H1 (cell line): ENCODE results near the gene MYL3. TPM values are rescaled to one million over a fixed set of nuclear protein-coding genes. Genes with fewer than 3 reads are reported as not detected.

ENCODE experiments used
- CTCF ChIP-seq, 3 experiments: IDR thresholded peaks; 1 replicate in 2 of 3; 2 replicates in 1 of 3; pipeline versions ENCODE4 v1.5.1 to v1.6.1; 2011; ENCODE audit warnings: low read length in 3 of 3, mild to moderate bottlenecking in 3 of 3, inconsistent platforms in 2 of 3, low read depth in 1 of 3, moderate library complexity in 1 of 3; ENCODE audit not compliant: insufficient read depth in 1 of 3; ENCODE audit errors: control extremely low read depth in 1 of 3
- RAD21 ChIP-seq, 2 experiments: IDR thresholded peaks in 1 of 2; conservative IDR thresholded peaks in 1 of 2; 2 replicates each; pipeline ENCODE4 v1.6.1; 2011; ENCODE audit warnings: low read depth in 2 of 2, low read length in 2 of 2, improper control_type of control experiment in 1 of 2, inconsistent platforms in 1 of 2, mild to moderate bottlenecking in 1 of 2, moderate library complexity in 1 of 2
- SIRT6 ChIP-seq: IDR thresholded peaks from one replicate; pipeline ENCODE4 v1.7.1; 2012; ENCODE audit warnings: low read length, inconsistent platforms
- SP4 ChIP-seq: IDR thresholded peaks from 2 replicates; pipeline ENCODE4 v1.6.1; 2012; ENCODE audit warnings: low read length, inconsistent platforms
- TBP ChIP-seq: IDR thresholded peaks from 2 replicates; pipeline ENCODE4 v1.6.1; 2011; ENCODE audit warnings: low read depth, low read length, improper control_type of control experiment
- polyA plus RNA-seq, 7 experiments: library from polyadenylated mRNA; depleted of rRNA in 3 of 7; stranded (reverse) in 5 of 7; unstranded in 2 of 7; fragments of >200 nt in 5 of 7; fragments of 200-250 nt in 2 of 7; gene quantifications; 1 replicate in 5 of 7; 2 replicates in 1 of 7; 4 replicates in 1 of 7; pipeline versions ENCODE4 v1.2.1 to v1.2.3, GENCODE V29; 2011 to 2013; ENCODE audit warnings: missing spikeins in 2 of 7, mixed read lengths in 2 of 7
- total RNA-seq: library from RNA; stranded (reverse); fragmentation: NEBNext Ultra II Directional; extraction: Animal tissue kit (Norgen Biotek cat#: 25700); gene quantifications from 2 replicates; pipeline ENCODE4 v1.2.1, GENCODE V29; 2021
- TF ChIP-seq, protein P1 (sequence below): fragments of 300-600 bp; sonication (generic); IDR thresholded peaks from 2 replicates; pipeline ENCODE4 v1.7.1; 2012; ENCODE audit warnings: low read length, moderate library complexity, mild to moderate bottlenecking, inconsistent platforms; ENCODE audit not compliant: insufficient replicate concordance

The MYL3 gene
- total and polyA plus RNA-seq, 2 of the 8 experiments (the other 6 are each of a cell fraction or from before 2014, with no cell fraction given), result 0.06 TPM; not detected in 1

- TF ChIP-seq SIRT6 (no peak), RAD21 (IDR thresholded peaks at IDR 0.05 in 1 of 2, conservative IDR thresholded peaks at IDR 0.05 in 1 of 2; ENCODE audit: low read depth in 2 of 2, low read length in 2 of 2) (peak; percentile 36 to 59; a peak in 3 of 4 replicates), TBP (no peak), CTCF (IDR thresholded peaks at IDR 0.05; ENCODE audit: control extremely low read depth in 1 of 3, insufficient read depth in 1 of 3, low read depth in 1 of 3, low read length in 3 of 3) (peak in 2 of 3 experiments; percentile 42 to 65; a peak in 3 of 4 replicates), SP4 (no peak)
- TF ChIP-seq, protein P1, sequence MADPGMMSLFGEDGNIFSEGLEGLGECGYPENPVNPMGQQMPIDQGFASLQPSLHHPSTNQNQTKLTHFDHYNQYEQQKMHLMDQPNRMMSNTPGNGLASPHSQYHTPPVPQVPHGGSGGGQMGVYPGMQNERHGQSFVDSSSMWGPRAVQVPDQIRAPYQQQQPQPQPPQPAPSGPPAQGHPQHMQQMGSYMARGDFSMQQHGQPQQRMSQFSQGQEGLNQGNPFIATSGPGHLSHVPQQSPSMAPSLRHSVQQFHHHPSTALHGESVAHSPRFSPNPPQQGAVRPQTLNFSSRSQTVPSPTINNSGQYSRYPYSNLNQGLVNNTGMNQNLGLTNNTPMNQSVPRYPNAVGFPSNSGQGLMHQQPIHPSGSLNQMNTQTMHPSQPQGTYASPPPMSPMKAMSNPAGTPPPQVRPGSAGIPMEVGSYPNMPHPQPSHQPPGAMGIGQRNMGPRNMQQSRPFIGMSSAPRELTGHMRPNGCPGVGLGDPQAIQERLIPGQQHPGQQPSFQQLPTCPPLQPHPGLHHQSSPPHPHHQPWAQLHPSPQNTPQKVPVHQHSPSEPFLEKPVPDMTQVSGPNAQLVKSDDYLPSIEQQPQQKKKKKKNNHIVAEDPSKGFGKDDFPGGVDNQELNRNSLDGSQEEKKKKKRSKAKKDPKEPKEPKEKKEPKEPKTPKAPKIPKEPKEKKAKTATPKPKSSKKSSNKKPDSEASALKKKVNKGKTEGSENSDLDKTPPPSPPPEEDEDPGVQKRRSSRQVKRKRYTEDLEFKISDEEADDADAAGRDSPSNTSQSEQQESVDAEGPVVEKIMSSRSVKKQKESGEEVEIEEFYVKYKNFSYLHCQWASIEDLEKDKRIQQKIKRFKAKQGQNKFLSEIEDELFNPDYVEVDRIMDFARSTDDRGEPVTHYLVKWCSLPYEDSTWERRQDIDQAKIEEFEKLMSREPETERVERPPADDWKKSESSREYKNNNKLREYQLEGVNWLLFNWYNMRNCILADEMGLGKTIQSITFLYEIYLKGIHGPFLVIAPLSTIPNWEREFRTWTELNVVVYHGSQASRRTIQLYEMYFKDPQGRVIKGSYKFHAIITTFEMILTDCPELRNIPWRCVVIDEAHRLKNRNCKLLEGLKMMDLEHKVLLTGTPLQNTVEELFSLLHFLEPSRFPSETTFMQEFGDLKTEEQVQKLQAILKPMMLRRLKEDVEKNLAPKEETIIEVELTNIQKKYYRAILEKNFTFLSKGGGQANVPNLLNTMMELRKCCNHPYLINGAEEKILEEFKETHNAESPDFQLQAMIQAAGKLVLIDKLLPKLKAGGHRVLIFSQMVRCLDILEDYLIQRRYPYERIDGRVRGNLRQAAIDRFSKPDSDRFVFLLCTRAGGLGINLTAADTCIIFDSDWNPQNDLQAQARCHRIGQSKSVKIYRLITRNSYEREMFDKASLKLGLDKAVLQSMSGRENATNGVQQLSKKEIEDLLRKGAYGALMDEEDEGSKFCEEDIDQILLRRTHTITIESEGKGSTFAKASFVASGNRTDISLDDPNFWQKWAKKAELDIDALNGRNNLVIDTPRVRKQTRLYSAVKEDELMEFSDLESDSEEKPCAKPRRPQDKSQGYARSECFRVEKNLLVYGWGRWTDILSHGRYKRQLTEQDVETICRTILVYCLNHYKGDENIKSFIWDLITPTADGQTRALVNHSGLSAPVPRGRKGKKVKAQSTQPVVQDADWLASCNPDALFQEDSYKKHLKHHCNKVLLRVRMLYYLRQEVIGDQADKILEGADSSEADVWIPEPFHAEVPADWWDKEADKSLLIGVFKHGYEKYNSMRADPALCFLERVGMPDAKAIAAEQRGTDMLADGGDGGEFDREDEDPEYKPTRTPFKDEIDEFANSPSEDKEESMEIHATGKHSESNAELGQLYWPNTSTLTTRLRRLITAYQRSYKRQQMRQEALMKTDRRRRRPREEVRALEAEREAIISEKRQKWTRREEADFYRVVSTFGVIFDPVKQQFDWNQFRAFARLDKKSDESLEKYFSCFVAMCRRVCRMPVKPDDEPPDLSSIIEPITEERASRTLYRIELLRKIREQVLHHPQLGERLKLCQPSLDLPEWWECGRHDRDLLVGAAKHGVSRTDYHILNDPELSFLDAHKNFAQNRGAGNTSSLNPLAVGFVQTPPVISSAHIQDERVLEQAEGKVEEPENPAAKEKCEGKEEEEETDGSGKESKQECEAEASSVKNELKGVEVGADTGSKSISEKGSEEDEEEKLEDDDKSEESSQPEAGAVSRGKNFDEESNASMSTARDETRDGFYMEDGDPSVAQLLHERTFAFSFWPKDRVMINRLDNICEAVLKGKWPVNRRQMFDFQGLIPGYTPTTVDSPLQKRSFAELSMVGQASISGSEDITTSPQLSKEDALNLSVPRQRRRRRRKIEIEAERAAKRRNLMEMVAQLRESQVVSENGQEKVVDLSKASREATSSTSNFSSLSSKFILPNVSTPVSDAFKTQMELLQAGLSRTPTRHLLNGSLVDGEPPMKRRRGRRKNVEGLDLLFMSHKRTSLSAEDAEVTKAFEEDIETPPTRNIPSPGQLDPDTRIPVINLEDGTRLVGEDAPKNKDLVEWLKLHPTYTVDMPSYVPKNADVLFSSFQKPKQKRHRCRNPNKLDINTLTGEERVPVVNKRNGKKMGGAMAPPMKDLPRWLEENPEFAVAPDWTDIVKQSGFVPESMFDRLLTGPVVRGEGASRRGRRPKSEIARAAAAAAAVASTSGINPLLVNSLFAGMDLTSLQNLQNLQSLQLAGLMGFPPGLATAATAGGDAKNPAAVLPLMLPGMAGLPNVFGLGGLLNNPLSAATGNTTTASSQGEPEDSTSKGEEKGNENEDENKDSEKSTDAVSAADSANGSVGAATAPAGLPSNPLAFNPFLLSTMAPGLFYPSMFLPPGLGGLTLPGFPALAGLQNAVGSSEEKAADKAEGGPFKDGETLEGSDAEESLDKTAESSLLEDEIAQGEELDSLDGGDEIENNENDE, result no peak
These were observed 17.2 kb downstream of the MYL3 start (continued) for GRCh38 chr3:46845860-46846623.
